ENCODE data around the gene SERINC2. TPM values are rescaled to one million over a fixed set of nuclear protein-coding genes. Genes with fewer than 3 reads are reported as not detected.

SERINC2 gene
- total RNA-seq, 1 experiment from 2014 or later: 14.0 TPM

DNA sequence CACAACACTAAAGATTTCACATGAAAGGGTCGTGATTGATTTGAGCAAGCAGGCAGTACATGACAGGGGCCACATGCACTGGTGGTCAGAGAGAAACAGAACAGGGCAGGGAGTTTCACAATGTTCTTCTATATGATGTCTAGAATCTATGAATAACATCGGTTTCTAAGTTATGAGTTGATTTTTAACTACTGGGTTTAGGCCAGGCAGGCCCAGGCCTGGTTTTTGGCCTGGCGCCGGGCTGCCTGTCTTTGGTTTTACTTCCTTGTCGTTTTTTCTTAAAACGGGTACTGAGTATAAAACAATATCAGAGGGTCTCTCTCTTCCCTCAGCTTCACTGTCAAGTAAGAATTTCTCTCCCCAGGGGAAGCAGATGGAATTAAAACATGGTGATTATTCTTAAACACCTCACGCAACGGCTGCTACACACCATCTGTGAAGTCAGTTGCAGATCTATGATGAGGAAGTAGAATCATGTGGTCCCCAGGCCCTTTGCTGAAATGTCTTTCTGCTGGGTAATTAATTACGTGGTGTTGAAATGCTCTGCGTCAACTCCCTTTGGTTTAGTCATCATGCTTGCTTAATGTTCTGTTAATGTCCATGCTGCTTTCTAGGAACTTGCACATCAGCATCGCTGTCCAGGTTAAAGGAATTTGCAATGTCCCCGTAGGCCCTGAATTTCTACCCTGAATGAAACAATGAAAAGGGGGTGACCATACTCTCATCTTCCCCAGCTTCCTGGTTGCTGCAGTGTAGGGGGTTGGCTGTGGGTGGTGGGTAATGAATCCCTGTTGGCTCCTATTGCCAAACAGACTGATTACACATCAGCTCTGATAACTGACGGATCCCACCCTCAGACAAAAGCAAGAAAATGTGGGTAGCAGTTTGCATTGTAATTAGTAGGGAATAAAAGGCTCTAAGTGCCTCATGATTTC, 70.3 kb downstream of the SERINC2 start:
- ATAC-seq (no peak), DNase-seq (ENCODE audit: low read depth, low spot score) (no peak)
- Histone ChIP-seq H3K27me3 (ENCODE audit: control insufficient read depth, insufficient read depth, low read length) (no peaks in the 10 kb centered on the region), H3K4me3 (ENCODE audit: low read depth in 2 of 2, low read length in 2 of 2) (no peak overlapping the region), H3K36me3 (ENCODE audit: control insufficient read depth, insufficient read depth, low read length) (no peaks in the 10 kb centered on the region), H3K9me3 (ENCODE audit: control insufficient read depth, insufficient read depth, low read depth, low read length) (no peaks in the 10 kb centered on the region), H3K4me1 (ENCODE audit: control insufficient read depth, insufficient read depth, low read length) (no peaks in the 10 kb centered on the region), H3K27ac (ENCODE audit: low read length) (no peak overlapping the region)
- in situ Hi-C loops (cut with HindIII; ENCODE audit: low pct_unique_long_range_greater_than_20kb, low sequenced_read_pairs) (no loop called here), intact Hi-C loops (cut with micrococcal nuclease; ENCODE audit: unreplicated experiment) (no loop called here)
- no peak for TF ChIP-seq POLR2AphosphoS5 (IDR thresholded peaks at IDR 0.05; ENCODE audit: low read depth, low read length)
- TF ChIP-seq, protein P1, sequence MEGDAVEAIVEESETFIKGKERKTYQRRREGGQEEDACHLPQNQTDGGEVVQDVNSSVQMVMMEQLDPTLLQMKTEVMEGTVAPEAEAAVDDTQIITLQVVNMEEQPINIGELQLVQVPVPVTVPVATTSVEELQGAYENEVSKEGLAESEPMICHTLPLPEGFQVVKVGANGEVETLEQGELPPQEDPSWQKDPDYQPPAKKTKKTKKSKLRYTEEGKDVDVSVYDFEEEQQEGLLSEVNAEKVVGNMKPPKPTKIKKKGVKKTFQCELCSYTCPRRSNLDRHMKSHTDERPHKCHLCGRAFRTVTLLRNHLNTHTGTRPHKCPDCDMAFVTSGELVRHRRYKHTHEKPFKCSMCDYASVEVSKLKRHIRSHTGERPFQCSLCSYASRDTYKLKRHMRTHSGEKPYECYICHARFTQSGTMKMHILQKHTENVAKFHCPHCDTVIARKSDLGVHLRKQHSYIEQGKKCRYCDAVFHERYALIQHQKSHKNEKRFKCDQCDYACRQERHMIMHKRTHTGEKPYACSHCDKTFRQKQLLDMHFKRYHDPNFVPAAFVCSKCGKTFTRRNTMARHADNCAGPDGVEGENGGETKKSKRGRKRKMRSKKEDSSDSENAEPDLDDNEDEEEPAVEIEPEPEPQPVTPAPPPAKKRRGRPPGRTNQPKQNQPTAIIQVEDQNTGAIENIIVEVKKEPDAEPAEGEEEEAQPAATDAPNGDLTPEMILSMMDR (IDR thresholded peaks at IDR 0.05): no peak
- TF ChIP-seq, protein P2, sequence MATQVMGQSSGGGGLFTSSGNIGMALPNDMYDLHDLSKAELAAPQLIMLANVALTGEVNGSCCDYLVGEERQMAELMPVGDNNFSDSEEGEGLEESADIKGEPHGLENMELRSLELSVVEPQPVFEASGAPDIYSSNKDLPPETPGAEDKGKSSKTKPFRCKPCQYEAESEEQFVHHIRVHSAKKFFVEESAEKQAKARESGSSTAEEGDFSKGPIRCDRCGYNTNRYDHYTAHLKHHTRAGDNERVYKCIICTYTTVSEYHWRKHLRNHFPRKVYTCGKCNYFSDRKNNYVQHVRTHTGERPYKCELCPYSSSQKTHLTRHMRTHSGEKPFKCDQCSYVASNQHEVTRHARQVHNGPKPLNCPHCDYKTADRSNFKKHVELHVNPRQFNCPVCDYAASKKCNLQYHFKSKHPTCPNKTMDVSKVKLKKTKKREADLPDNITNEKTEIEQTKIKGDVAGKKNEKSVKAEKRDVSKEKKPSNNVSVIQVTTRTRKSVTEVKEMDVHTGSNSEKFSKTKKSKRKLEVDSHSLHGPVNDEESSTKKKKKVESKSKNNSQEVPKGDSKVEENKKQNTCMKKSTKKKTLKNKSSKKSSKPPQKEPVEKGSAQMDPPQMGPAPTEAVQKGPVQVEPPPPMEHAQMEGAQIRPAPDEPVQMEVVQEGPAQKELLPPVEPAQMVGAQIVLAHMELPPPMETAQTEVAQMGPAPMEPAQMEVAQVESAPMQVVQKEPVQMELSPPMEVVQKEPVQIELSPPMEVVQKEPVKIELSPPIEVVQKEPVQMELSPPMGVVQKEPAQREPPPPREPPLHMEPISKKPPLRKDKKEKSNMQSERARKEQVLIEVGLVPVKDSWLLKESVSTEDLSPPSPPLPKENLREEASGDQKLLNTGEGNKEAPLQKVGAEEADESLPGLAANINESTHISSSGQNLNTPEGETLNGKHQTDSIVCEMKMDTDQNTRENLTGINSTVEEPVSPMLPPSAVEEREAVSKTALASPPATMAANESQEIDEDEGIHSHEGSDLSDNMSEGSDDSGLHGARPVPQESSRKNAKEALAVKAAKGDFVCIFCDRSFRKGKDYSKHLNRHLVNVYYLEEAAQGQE (IDR thresholded peaks at IDR 0.05; ENCODE audit: insufficient read depth in 1 of 2, low read depth in 2 of 2, low read length in 1 of 2): no peak
- no peak for TF ChIP-seq SIN3A (IDR thresholded peaks at IDR 0.05; ENCODE audit: borderline replicate concordance, insufficient read depth, low read depth, low read length)
- TF ChIP-seq TCF7L2 (IDR thresholded peaks at IDR 0.05; ENCODE audit: low read depth, low read length): no peak
- ChIA-PET POLR2A (no interaction called here), CTCF (interaction anchor here (0.5 kb wide), 1 partner anchor 341 kb away, joined by 6 read pairs; no protein-coding TSS in a partner anchor)
- BruUV-seq (replicated peaks): no TSS peak

Other genes starting within 250 kb of the SERINC2 start
- gene NKAIN1, start 173.3 kb upstream of the SERINC2 start, total RNA-seq (2021; ENCODE audit: unreplicated experiment): 1.7 TPM
- gene SNRNP40, start 116.4 kb upstream of the SERINC2 start, total RNA-seq (2021; ENCODE audit: unreplicated experiment): 99.3 TPM
- gene ZCCHC17, start 116.2 kb upstream of the SERINC2 start, total RNA-seq (2021; ENCODE audit: unreplicated experiment): 30.6 TPM
- 0.49 TPM for gene FABP3, start 40.1 kb upstream of the SERINC2 start, total RNA-seq (2021; ENCODE audit: unreplicated experiment)
- gene TINAGL1, start 163.3 kb downstream of the SERINC2 start, total RNA-seq (2021; ENCODE audit: unreplicated experiment): 6.1 TPM
- 0.18 TPM for gene HCRTR1, start 204.5 kb downstream of the SERINC2 start, total RNA-seq (2021; ENCODE audit: unreplicated experiment)
- 58.4 TPM for gene PEF1, start 231.7 kb downstream of the SERINC2 start, total RNA-seq (2021; ENCODE audit: unreplicated experiment)

All from Panc1 (cell line).